AG04449 (cell line): ENCODE results near the gene MDGA2.

ENCODE experiments used
- CTCF ChIA-PET: fragments of 350-600 bp; formaldehyde crosslinking; extraction: SDS; loops from one replicate; lab custom pipeline; 2021; ENCODE audit warnings: antibody characterized with exemption; lab: Yijun Ruan, JAX
- POLR2A ChIA-PET: fragments of 400-600, 350-600 bp; formaldehyde crosslinking; extraction: SDS; loops from one replicate; lab custom pipeline; 2020; ENCODE audit warnings: antibody characterized with exemption, inconsistent platforms; lab: Yijun Ruan, JAX
- DNase-seq: peaks from one replicate; pipeline ENCODE4 v3.0.0-alpha.2; 2010; ENCODE audit warnings: low read depth, low spot score
- H3K4me3 ChIP-seq: 2 replicates; pipeline ENCODE4 v1.5.1; 2011; ENCODE audit warnings: low read depth, mild to moderate bottlenecking, control low read depth, low read length
- TF ChIP-seq, protein P1 (sequence below): IDR thresholded peaks from one replicate; pipeline ENCODE4 v1.5.1; 2011; ENCODE audit warnings: mild to moderate bottlenecking, moderate library complexity, low read length, control low read depth, inconsistent platforms; ENCODE audit not compliant: insufficient read depth; ENCODE audit errors: missing control alignments

The MDGA2 gene

DNA sequence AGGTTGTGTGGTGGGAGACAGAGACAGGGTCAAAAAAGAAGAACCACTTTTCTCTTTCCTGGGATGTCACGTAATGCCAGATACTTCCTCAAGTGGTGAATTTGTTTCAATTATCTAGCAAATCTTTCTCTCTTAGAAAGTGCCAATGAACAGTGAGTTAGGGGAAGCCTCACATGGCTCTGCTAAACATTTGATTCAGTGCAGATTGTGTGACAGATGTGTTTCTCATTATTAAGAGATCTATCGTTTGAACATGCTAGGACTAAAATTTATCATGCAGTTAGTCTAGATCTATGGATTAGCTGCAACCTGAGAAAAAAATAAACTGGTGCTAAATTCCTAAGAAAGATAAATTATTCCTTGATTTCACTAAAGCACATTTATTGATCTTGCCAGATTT lies 247.8 kb downstream of the MDGA2 start:
- TF ChIP-seq, protein P1, sequence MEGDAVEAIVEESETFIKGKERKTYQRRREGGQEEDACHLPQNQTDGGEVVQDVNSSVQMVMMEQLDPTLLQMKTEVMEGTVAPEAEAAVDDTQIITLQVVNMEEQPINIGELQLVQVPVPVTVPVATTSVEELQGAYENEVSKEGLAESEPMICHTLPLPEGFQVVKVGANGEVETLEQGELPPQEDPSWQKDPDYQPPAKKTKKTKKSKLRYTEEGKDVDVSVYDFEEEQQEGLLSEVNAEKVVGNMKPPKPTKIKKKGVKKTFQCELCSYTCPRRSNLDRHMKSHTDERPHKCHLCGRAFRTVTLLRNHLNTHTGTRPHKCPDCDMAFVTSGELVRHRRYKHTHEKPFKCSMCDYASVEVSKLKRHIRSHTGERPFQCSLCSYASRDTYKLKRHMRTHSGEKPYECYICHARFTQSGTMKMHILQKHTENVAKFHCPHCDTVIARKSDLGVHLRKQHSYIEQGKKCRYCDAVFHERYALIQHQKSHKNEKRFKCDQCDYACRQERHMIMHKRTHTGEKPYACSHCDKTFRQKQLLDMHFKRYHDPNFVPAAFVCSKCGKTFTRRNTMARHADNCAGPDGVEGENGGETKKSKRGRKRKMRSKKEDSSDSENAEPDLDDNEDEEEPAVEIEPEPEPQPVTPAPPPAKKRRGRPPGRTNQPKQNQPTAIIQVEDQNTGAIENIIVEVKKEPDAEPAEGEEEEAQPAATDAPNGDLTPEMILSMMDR, result no peak
- ChIA-PET CTCF (no interaction called here), POLR2A (no interaction called here)
- DNase-seq, result no peak
- H3K4me3 ChIP-seq, result no peak overlapping the region

DNA sequence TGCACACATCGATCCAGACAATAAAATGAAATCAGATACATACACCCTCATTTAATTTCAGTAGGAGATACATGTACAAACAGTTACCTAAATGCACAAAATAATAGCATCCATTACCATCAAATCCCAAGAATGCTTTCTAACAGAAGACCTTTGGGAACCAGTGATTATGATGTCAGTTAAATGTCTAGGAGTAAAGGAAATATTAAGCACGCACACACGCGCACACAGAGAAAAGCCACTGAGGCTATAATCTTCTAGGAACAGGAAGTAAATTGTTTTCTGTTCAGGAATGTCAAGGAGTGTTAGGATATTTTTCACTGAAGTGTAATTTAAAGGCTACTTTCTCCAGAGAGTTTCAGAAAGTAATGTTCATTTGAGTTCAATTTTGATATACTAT lies 250.1 kb downstream of the MDGA2 start:
- CTCF ChIA-PET, result no interaction called here
- DNase-seq, result no peak
- POLR2A ChIA-PET, result no interaction called here
- TF ChIP-seq, protein P1, result no peak
- no peak overlapping the region for H3K4me3 ChIP-seq

DNA sequence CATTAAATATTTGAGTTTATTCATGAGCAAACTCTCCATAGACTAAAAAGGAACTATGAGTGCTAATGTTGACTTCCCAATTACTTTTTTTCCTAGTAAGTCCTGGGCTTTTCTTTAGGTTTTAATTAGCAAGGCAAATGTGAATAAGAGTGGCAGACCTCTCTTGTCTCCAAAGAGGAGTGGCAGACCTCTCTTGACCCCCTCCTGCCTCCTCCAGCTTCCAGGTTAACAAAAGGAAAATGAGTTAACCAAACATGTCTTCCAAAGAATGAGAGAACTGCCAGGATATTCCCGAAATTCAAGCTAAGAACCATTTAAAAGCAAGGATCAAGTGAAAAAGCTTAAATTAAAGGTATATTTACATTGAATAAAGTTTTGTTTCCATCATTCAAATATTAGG lies 253.2 kb downstream of the MDGA2 start:
- TF ChIP-seq, protein P1, result no peak
- POLR2A ChIA-PET, result no interaction called here
- no peak overlapping the region for H3K4me3 ChIP-seq
- no peak for DNase-seq
- CTCF ChIA-PET, result no interaction called here

DNA sequence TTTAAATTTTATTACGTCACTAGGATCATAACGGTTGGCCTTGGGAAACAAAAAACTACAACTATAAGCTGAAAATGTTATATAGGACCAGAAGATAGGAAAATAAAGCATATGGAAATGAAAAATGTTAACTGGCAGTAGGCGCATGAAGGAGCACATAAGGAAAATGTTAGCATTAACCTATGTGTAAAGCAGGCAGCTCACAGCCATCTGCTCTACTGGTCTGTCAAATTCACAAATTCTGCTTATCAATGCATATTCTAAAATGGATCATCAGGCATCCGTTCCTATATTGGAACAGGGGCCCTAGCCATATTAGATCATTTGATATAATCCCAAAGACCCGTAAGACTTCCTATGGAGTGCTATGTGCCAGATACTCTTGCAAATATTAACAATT lies 263.9 kb downstream of the MDGA2 start:
- POLR2A ChIA-PET, result no interaction called here
- DNase-seq, result no peak
- TF ChIP-seq, protein P1, result no peak
- H3K4me3 ChIP-seq, result no peak overlapping the region
- CTCF ChIA-PET, result no interaction called here

DNA sequence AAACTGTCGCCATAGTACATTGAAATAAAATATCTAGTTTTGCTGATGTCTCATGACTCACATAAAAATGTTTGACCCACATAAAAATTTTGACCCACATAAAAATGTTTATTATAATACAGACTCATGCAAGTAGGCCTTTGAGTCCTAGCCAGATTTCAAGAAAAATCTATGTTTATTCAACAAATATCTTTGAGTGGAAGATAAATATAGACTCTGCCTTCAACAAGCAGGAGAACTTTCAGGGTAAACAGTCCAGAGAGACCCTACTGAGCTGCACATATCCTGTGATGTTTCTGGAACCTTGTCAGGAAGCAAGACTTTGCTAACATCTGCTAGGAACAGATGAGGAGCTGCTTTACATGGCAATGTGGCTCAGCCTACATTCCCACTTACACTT lies 283.1 kb downstream of the MDGA2 start:
- TF ChIP-seq, protein P1, result no peak
- H3K4me3 ChIP-seq, result no peak overlapping the region
- CTCF ChIA-PET, result no interaction called here
- POLR2A ChIA-PET, result no interaction called here
- DNase-seq, result no peak

DNA sequence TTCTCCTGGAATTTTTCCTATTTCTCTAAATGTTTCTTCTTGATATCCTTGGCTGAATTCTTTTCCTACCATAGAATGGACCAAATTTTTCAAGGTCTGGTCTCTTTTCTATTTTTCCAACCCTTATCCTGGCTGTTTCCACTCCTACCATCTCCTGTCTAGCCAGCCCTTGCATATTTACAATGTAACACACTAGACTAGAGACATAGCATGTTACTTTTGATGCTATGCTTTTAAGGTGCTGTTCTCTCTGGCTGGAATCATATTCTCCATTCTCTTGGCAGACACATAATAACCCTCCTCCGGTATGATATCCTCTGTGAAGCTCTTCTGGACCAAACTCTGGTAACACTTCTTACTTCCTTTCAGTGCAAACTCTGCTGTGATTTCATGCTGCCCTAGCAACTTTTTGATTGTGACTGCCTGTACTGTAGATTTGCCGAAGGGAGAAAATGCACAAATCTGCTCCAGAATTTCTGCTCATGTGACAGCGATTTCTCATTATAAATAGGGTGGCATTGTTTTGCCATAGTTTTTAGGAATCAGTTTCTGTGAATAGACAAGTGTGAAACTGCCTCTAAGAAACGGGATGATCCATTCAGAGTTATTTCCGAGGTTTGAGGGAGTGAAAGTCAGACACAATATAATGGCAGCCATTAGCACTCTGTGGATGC lies 284.4 kb downstream of the MDGA2 start:
- ChIA-PET POLR2A (no interaction called here), CTCF (no interaction called here)
- DNase-seq, result no peak
- TF ChIP-seq, protein P1, result no peak
- no peak overlapping the region for H3K4me3 ChIP-seq
